ENCODE data around the gene SLC34A1. TPM values are rescaled to one million over a fixed set of nuclear protein-coding genes. Genes with fewer than 3 reads are reported as not detected.

SLC34A1 gene
- total and polyA plus RNA-seq, 2 experiments from 2014 or later, result not detected

- peaks cover 11% of the 10 kb centered on the region for H3K36me3 Mint-ChIP-seq (ENCODE audit: low read depth)
- TF ChIP-seq, protein P1, sequence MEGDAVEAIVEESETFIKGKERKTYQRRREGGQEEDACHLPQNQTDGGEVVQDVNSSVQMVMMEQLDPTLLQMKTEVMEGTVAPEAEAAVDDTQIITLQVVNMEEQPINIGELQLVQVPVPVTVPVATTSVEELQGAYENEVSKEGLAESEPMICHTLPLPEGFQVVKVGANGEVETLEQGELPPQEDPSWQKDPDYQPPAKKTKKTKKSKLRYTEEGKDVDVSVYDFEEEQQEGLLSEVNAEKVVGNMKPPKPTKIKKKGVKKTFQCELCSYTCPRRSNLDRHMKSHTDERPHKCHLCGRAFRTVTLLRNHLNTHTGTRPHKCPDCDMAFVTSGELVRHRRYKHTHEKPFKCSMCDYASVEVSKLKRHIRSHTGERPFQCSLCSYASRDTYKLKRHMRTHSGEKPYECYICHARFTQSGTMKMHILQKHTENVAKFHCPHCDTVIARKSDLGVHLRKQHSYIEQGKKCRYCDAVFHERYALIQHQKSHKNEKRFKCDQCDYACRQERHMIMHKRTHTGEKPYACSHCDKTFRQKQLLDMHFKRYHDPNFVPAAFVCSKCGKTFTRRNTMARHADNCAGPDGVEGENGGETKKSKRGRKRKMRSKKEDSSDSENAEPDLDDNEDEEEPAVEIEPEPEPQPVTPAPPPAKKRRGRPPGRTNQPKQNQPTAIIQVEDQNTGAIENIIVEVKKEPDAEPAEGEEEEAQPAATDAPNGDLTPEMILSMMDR (conservative IDR thresholded peaks at IDR 0.05; ENCODE audit: low read depth in 2 of 2), result no peak
- no peak for TF ChIP-seq NANOG (IDR thresholded peaks at IDR 0.05; ENCODE audit: borderline replicate concordance)
- no peak for TF ChIP-seq ETS1 (IDR thresholded peaks at IDR 0.05)
- no peak for TF ChIP-seq EZH2phosphoT487 (IDR thresholded peaks at IDR 0.05; ENCODE audit: unreplicated experiment)
- no peak; the same call in 1 of the 2 replicates for TF ChIP-seq POLR2AphosphoS5 (IDR thresholded peaks at IDR 0.05; ENCODE audit: low read depth)
- TF ChIP-seq, protein P2, sequence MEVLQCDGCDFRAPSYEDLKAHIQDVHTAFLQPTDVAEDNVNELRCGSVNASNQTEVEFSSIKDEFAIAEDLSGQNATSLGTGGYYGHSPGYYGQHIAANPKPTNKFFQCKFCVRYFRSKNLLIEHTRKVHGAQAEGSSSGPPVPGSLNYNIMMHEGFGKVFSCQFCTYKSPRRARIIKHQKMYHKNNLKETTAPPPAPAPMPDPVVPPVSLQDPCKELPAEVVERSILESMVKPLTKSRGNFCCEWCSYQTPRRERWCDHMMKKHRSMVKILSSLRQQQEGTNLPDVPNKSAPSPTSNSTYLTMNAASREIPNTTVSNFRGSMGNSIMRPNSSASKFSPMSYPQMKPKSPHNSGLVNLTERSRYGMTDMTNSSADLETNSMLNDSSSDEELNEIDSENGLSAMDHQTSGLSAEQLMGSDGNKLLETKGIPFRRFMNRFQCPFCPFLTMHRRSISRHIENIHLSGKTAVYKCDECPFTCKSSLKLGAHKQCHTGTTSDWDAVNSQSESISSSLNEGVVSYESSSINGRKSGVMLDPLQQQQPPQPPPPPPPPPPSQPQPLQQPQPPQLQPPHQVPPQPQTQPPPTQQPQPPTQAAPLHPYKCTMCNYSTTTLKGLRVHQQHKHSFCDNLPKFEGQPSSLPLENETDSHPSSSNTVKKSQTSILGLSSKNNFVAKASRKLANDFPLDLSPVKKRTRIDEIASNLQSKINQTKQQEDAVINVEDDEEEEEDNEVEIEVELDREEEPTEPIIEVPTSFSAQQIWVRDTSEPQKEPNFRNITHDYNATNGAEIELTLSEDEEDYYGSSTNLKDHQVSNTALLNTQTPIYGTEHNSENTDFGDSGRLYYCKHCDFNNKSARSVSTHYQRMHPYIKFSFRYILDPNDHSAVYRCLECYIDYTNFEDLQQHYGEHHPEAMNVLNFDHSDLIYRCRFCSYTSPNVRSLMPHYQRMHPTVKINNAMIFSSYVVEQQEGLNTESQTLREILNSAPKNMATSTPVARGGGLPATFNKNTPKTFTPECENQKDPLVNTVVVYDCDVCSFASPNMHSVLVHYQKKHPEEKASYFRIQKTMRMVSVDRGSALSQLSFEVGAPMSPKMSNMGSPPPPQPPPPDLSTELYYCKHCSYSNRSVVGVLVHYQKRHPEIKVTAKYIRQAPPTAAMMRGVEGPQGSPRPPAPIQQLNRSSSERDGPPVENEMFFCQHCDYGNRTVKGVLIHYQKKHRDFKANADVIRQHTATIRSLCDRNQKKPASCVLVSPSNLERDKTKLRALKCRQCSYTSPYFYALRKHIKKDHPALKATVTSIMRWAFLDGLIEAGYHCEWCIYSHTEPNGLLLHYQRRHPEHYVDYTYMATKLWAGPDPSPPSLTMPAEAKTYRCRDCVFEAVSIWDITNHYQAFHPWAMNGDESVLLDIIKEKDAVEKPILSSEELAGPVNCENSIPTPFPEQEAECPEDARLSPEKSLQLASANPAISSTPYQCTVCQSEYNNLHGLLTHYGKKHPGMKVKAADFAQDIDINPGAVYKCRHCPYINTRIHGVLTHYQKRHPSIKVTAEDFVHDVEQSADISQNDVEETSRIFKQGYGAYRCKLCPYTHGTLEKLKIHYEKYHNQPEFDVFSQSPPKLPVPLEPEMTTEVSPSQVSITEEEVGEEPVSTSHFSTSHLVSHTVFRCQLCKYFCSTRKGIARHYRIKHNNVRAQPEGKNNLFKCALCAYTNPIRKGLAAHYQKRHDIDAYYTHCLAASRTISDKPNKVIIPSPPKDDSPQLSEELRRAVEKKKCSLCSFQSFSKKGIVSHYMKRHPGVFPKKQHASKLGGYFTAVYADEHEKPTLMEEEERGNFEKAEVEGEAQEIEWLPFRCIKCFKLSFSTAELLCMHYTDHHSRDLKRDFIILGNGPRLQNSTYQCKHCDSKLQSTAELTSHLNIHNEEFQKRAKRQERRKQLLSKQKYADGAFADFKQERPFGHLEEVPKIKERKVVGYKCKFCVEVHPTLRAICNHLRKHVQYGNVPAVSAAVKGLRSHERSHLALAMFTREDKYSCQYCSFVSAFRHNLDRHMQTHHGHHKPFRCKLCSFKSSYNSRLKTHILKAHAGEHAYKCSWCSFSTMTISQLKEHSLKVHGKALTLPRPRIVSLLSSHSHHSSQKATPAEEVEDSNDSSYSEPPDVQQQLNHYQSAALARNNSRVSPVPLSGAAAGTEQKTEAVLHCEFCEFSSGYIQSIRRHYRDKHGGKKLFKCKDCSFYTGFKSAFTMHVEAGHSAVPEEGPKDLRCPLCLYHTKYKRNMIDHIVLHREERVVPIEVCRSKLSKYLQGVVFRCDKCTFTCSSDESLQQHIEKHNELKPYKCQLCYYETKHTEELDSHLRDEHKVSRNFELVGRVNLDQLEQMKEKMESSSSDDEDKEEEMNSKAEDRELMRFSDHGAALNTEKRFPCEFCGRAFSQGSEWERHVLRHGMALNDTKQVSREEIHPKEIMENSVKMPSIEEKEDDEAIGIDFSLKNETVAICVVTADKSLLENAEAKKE (CRISPR knock-in tag; IDR thresholded peaks at IDR 0.05), result no peak
- TF ChIP-seq CREB1 (CRISPR knock-in tag; IDR thresholded peaks at IDR 0.05; ENCODE audit: low read depth), result no peak
- TF ChIP-seq ZNF114 (CRISPR knock-in tag; IDR thresholded peaks at IDR 0.05), result no peak
- TF ChIP-seq REST (IDR thresholded peaks at IDR 0.05; ENCODE audit: unreplicated experiment), result no peak
- no peak for TF ChIP-seq ZNF331 (CRISPR knock-in tag; IDR thresholded peaks at IDR 0.05; ENCODE audit: low read depth)
- no peak for ATAC-seq
- peak overlapping the region; percentile 88 for H3K4me2 ChIP-seq
- H3K4me1 Mint-ChIP-seq, result peaks cover 36% of the 10 kb centered on the region
- H2AFZ ChIP-seq, result no peak overlapping the region
- H3K79me2 ChIP-seq (replicated peaks; ENCODE audit: insufficient read depth), result no peaks in the 10 kb centered on the region
- H3F3A ChIP-seq (replicated peaks; ENCODE audit: low read depth), result peaks cover 26% of the 10 kb centered on the region
- peaks cover 3% of the 10 kb centered on the region; the same call in 1 of the 3 replicates for H3K9me3 Mint-ChIP-seq
- peaks cover 23% of the 10 kb centered on the region for H3K4me1 ChIP-seq (ENCODE audit: insufficient read depth)
- peaks cover 44% of the 10 kb centered on the region for H3K27me3 Mint-ChIP-seq (ENCODE audit: insufficient read depth, low read depth, poor library complexity)
- peaks cover 37% of the 10 kb centered on the region for H3K27me3 ChIP-seq (ENCODE audit: insufficient read depth)
- H4K20me1 ChIP-seq (replicated peaks; ENCODE audit: insufficient read depth), result no peaks in the 10 kb centered on the region; the same call in 1 of the 2 replicates
- H3K9me2 ChIP-seq (ENCODE audit: insufficient read depth), result no peaks in the 10 kb centered on the region
- no peak overlapping the region for H3K27ac Mint-ChIP-seq
- peak overlapping the region; percentile 80 for H3K4me3 ChIP-seq
- no peak overlapping the region for H3K27ac ChIP-seq (ENCODE audit: low read depth)
- H3K4me3 Mint-ChIP-seq, result peak overlapping the region; percentile 67
- H3K36me3 ChIP-seq (ENCODE audit: insufficient read depth), result no peaks in the 10 kb centered on the region
- DNase-seq (ENCODE audit: low spot score), result no peak
These were observed 61.0 kb downstream of the SLC34A1 start for GRCh38 chr5:177445052-177445916.

Data from GM23338 (cell line).